Upper lobe of right lung (tissue), 1 donor: ENCODE measurements around the gene ERC2. TPM values are rescaled to one million over a fixed set of nuclear protein-coding genes. Genes with fewer than 3 reads are reported as not detected.

Experiments used
- ATAC-seq: fragments of 200-7000 bp; cut with Tn5 transposase; one replicate; pipeline ENCODE4 v1.9.1; 2020; ENCODE audit warnings: mild to moderate bottlenecking, moderate library complexity
- DNase-seq: peaks from one replicate; pipeline ENCODE4 v3.0.0-alpha.2; 2020
- H3K27ac ChIP-seq: fragments of 200-600 bp; one replicate; pipeline ENCODE4 v1.8.0; 2022
- H3K27me3 ChIP-seq: fragments of 200-600 bp; one replicate; pipeline ENCODE4 v1.8.0; 2022; ENCODE audit warnings: mild to moderate bottlenecking
- H3K36me3 ChIP-seq: fragments of 200-600 bp; one replicate; pipeline ENCODE4 v1.8.0; 2022
- H3K4me1 ChIP-seq: fragments of 200-600 bp; one replicate; pipeline ENCODE4 v1.8.0; 2022
- H3K4me3 ChIP-seq: fragments of 200-600 bp; one replicate; pipeline ENCODE4 v1.8.0; 2022; ENCODE audit warnings: mild to moderate bottlenecking
- H3K9me3 ChIP-seq: fragments of 200-600 bp; one replicate; pipeline ENCODE4 v1.8.0; 2022
- CTCF ChIP-seq: fragments of 200-600 bp; IDR thresholded peaks from one replicate; pipeline ENCODE4 v1.8.0; 2022; ENCODE audit warnings: antibody characterized with exemption
- intact Hi-C: fragments of 100-400 bp; cut with DNase I; formaldehyde crosslinking; loops from one replicate; pipeline ENCODE4 v1.11.0; 2022
- total RNA-seq: library from RNA; stranded (reverse); fragmentation: NEBNext Ultra II Directional; extraction: Animal tissue kit (Norgen Biotek cat#: 25700); gene quantifications from one replicate; pipeline ENCODE4 v1.2.1, GENCODE V29; 2021
- donor health status: DM: no; HTN: yes; CAD: no; lungs with severe emphysema.

ERC2 gene
- total RNA-seq, 1 donor from 2014 or later, result 1.4 TPM

- Histone ChIP-seq H3K4me3 (peak within 1 kb of the TSS; percentile 67), H3K4me1 (peaks cover 3% of the 10 kb centered on the region), H3K9me3 (no peaks in the 10 kb centered on the region), H3K36me3 (no peaks in the 10 kb centered on the region), H3K27ac (peak within 1 kb of the TSS; percentile 71), H3K27me3 (peaks cover 45% of the 10 kb centered on the region)
- no peak for TF ChIP-seq CTCF
- ATAC-seq (peak; percentile 19), DNase-seq (peak; percentile 84)
- intact Hi-C loops, result no loop called here
Measured at GRCh38 chr3:55486857-55487380, 981.3 kb downstream of the ERC2 start, which contains the start of gene WNT5A. Gene WNT5A, minus strand, starts transcription at chr3:55487306. Its CDS starts 321 bp downstream, at chr3:55486985.

GRCh38 chr3:55486101-55486856 is 982.0 kb downstream of the ERC2 start:
- peaks cover 51% of the 10 kb centered on the region for H3K27me3 ChIP-seq
- no peaks in the 10 kb centered on the region for H3K36me3 ChIP-seq
- ATAC-seq (peak; percentile 46), DNase-seq (peak; percentile 89)
- TF ChIP-seq CTCF, result no peak
- peak overlapping the region; percentile 67 for H3K4me3 ChIP-seq
- H3K27ac ChIP-seq, result peak overlapping the region; percentile 71
- intact Hi-C loops, result no loop called here
- H3K9me3 ChIP-seq, result no peaks in the 10 kb centered on the region
- peaks cover 3% of the 10 kb centered on the region for H3K4me1 ChIP-seq

- ATAC-seq (peak; percentile 86), DNase-seq (peak; percentile 91)
- TF ChIP-seq CTCF, result peak; percentile 74
- Histone ChIP-seq H3K4me3 (peak overlapping the region; percentile 67), H3K4me1 (peaks cover 3% of the 10 kb centered on the region), H3K36me3 (no peaks in the 10 kb centered on the region), H3K27ac (peak overlapping the region; percentile 71), H3K27me3 (peaks cover 62% of the 10 kb centered on the region), H3K9me3 (no peaks in the 10 kb centered on the region)
- intact Hi-C loops, result no loop called here
Measured at GRCh38 chr3:55484801-55485791, 983.2 kb downstream of the ERC2 start.

GRCh38 chr3:55484191-55484689 is 984.0 kb downstream of the ERC2 start:
- intact Hi-C loops, result no loop called here
- no peak for TF ChIP-seq CTCF
- H3K27me3 ChIP-seq, result peaks cover 63% of the 10 kb centered on the region
- no peaks in the 10 kb centered on the region for H3K4me1 ChIP-seq
- no peaks in the 10 kb centered on the region for H3K36me3 ChIP-seq
- no peaks in the 10 kb centered on the region for H3K9me3 ChIP-seq
- peak; percentile 65 for DNase-seq
- ATAC-seq, result no peak
- no peak overlapping the region for H3K27ac ChIP-seq
- no peak overlapping the region for H3K4me3 ChIP-seq

GRCh38 chr3:55483196-55484095 is 984.8 kb downstream of the ERC2 start:
- Histone ChIP-seq H3K27ac (no peak overlapping the region), H3K9me3 (no peaks in the 10 kb centered on the region), H3K27me3 (peaks cover 62% of the 10 kb centered on the region), H3K4me1 (no peaks in the 10 kb centered on the region), H3K4me3 (no peak overlapping the region), H3K36me3 (no peaks in the 10 kb centered on the region)
- DNase-seq (no peak), ATAC-seq (no peak)
- no peak for TF ChIP-seq CTCF
- intact Hi-C loops, result no loop called here
